ENCODE measurements around the gene GPRIN2.
A peak's percentile ranks its signal among the peaks of the same experiment; 100 is the strongest.
"Not testable (repeated sequence)": the region's sequence is repeated elsewhere in the genome, so short reads cannot be mapped to it uniquely, and the experiment has no call there.

Gene GPRIN2

GRCh38 chr10:46567151-46567550 lies 10.7 kb upstream of the GPRIN2 start:
- not testable (repeated sequence) for DNase-seq (ENCODE audit: low spot score)

- DNase-seq (ENCODE audit: low spot score), result peak; percentile 77
Observed at GRCh38 chr10:46565591-46566332, 9.3 kb upstream of the GPRIN2 start.

GRCh38 chr10:46560952-46561351 lies 4.5 kb upstream of the GPRIN2 start:
- DNase-seq (ENCODE audit: low spot score), result no peak

- DNase-seq (ENCODE audit: low spot score), result no peak
Observed at GRCh38 chr10:46560381-46560780, 3.9 kb upstream of the GPRIN2 start.

GRCh38 chr10:46559231-46559671 lies 2.8 kb upstream of the GPRIN2 start:
- no peak for DNase-seq (ENCODE audit: low spot score)

- no peak for DNase-seq (ENCODE audit: low spot score)
Observed at GRCh38 chr10:46558392-46559185, 2.1 kb upstream of the GPRIN2 start.

GRCh38 chr10:46558122-46558391 lies 1.6 kb upstream of the GPRIN2 start:
- no peak for DNase-seq (ENCODE audit: low spot score)

- DNase-seq (ENCODE audit: low spot score), result no peak
Observed at GRCh38 chr10:46557319-46558121, 1.1 kb upstream of the GPRIN2 start.

- no peak for DNase-seq (ENCODE audit: low spot score)
Observed at GRCh38 chr10:46555713-46556514, 544 bp downstream of the GPRIN2 start.

- no peak for DNase-seq (ENCODE audit: low spot score)
Observed at GRCh38 chr10:46555366-46555712, 1.1 kb downstream of the GPRIN2 start.

- DNase-seq (ENCODE audit: low spot score), result no peak
Observed at GRCh38 chr10:46554166-46554781, 2.2 kb downstream of the GPRIN2 start.

- DNase-seq (ENCODE audit: low spot score), result no peak
Observed at GRCh38 chr10:46553238-46554049, 3.0 kb downstream of the GPRIN2 start.

GRCh38 chr10:46552526-46553237 lies 3.8 kb downstream of the GPRIN2 start:
- DNase-seq (ENCODE audit: low spot score), result no peak

- DNase-seq (ENCODE audit: low spot score), result no peak
Observed at GRCh38 chr10:46551701-46552525, 4.5 kb downstream of the GPRIN2 start.

- no peak for DNase-seq (ENCODE audit: low spot score)
Observed at GRCh38 chr10:46550795-46551700, 5.4 kb downstream of the GPRIN2 start.

- DNase-seq (ENCODE audit: low spot score), result no peak
Observed at GRCh38 chr10:46550076-46550790, 6.2 kb downstream of the GPRIN2 start.
